AG04450 (cell line): Measurements from ENCODE around the gene BMERB1. TPM values are rescaled to one million over a fixed set of nuclear protein-coding genes. Genes with fewer than 3 reads are reported as not detected.
A peak's percentile ranks its signal among the peaks of the same experiment; 100 is the strongest.
"Not testable (repeated sequence)": the region's sequence is repeated elsewhere in the genome, so short reads cannot be mapped to it uniquely, and the experiment has no call there.

ENCODE experiments used
- CTCF ChIA-PET: fragments of 300-600, 350-600 bp; formaldehyde crosslinking; extraction: SDS; loops from one replicate; lab custom pipeline; 2022; ENCODE audit warnings: antibody characterized with exemption, inconsistent platforms; lab: Charles Lee
- POLR2A ChIA-PET: fragments of 350-600 bp; formaldehyde crosslinking; extraction: SDS; loops from one replicate; lab custom pipeline; 2021; ENCODE audit warnings: antibody characterized with exemption, inconsistent platforms; lab: Yijun Ruan, JAX
- DNase-seq: peaks from one replicate; pipeline ENCODE4 v3.0.0-alpha.2; 2011; ENCODE audit warnings: low read depth, low spot score
- H3K27ac ChIP-seq: one replicate; pipeline ENCODE4 v1.5.1; 2012; ENCODE audit warnings: low read depth, low read length, control low read depth
- H3K27me3 ChIP-seq: one replicate; pipeline ENCODE4 v1.6.0; 2012; ENCODE audit warnings: low read length; ENCODE audit not compliant: control insufficient read depth, insufficient read depth
- H3K4me3 ChIP-seq: 2 replicates; pipeline ENCODE4 v1.5.1; 2011; ENCODE audit warnings: mild to moderate bottlenecking, low read depth, low read length, control low read depth
- H3K9me3 ChIP-seq: 2 replicates; pipeline ENCODE4 v1.5.1; 2012; ENCODE audit warnings: low read length; ENCODE audit not compliant: control insufficient read depth, insufficient read depth
- polyA plus RNA-seq: library from polyadenylated mRNA; depleted of rRNA; stranded (reverse); fragments of >200 nt; gene quantifications from 2 replicates; pipeline ENCODE4 v1.2.3, GENCODE V29; 2011
- TF ChIP-seq, protein P1 (sequence below): IDR thresholded peaks from 2 replicates; pipeline ENCODE4 v1.5.1; 2011; ENCODE audit warnings: low read depth, low read length, control low read depth, inconsistent platforms

BMERB1 gene
- polyA plus RNA-seq, 1 experiment, result 43.9 TPM

DNA sequence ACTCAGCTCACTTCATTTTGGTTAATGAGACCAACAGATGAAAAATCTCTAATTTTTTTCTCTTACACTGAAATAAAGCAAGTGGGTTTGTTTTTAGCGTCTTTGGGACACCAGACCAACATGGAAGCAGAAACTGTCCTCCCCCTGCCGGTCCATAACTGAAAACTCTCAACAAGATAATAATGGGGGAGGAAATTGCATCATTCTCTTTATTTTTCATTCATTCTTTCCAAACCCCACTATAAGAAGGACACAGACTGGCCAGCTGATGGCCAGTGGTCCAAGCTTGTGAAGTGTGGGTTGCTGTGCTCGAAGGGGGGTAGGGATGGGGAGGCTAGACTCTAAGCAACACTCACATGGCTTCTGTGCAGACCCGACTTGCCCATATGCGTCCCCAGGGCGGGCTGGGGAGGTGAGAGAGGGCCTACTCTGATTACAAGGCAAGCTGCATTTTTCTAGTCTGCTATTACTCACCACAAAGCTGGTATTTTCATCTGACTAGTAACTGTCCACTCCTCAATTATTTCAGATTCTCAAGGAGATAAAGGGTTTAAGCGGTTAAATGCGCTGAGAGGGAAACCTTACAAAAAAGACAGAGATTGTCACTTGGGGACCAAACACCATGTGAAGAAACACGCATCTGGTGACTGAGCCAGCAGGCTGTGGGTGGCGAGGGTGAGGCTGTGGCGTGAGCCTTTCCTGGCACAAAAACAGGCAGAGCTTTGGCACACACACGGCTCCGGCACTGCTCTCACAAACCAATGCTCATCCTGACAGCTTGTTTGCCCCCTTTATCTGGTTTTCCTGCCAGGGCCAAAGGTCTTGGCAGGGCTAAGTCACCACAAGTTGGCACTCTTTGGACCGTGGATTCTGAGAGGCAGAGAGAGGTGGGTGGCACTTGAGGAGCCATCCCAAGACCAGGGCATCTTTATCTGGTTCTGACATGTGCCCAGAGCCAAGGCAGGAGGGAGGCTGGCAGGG lies 170.4 kb downstream of the BMERB1 start:
- Histone ChIP-seq H3K4me3 (no peak overlapping the region), H3K9me3 (no peaks in the 10 kb centered on the region), H3K27me3 (no peaks in the 10 kb centered on the region), H3K27ac (no peak overlapping the region)
- ChIA-PET CTCF (interaction anchor here (0.6 kb wide), 1 partner anchor 11 kb away, joined by 4 read pairs; no protein-coding TSS in a partner anchor), POLR2A (no interaction called here)
- no peak for DNase-seq
- TF ChIP-seq, protein P1, sequence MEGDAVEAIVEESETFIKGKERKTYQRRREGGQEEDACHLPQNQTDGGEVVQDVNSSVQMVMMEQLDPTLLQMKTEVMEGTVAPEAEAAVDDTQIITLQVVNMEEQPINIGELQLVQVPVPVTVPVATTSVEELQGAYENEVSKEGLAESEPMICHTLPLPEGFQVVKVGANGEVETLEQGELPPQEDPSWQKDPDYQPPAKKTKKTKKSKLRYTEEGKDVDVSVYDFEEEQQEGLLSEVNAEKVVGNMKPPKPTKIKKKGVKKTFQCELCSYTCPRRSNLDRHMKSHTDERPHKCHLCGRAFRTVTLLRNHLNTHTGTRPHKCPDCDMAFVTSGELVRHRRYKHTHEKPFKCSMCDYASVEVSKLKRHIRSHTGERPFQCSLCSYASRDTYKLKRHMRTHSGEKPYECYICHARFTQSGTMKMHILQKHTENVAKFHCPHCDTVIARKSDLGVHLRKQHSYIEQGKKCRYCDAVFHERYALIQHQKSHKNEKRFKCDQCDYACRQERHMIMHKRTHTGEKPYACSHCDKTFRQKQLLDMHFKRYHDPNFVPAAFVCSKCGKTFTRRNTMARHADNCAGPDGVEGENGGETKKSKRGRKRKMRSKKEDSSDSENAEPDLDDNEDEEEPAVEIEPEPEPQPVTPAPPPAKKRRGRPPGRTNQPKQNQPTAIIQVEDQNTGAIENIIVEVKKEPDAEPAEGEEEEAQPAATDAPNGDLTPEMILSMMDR, result no peak

DNA sequence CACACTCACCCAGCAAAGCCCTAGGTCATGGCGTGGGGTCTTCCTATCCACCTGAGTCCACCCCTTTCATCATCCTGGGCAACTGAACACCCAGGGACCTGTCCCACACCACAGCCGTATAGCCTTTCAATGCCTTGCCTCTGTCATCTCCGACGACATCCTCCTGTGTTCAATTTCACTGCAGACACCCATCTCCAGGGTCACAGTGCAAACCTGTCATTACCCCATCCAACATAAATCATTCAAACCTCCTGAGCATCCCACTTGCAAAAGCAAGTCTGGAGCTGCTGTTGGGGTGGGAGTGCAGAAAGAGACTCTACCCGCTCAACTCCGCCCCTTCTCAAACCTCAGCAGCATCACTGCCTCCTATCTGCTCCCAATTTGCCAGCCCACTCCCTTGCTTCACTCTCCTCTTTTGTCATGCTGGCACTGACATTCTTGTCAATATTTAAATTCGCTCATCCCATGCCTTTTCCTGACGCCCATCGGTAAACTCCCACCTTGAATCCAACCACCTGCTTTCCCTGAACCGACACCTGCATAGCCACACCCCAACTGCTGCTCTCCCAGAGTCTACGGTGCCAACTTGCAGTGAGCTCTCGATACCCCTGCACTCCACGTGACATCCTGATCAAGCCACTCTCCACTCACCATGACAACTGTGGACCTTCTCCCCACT lies 171.6 kb downstream of the BMERB1 start:
- Histone ChIP-seq H3K4me3 (no peak overlapping the region), H3K9me3 (peaks cover under 1% of the 10 kb centered on the region; the same call in 1 of the 2 replicates), H3K27ac (no peak overlapping the region), H3K27me3 (no peaks in the 10 kb centered on the region)
- TF ChIP-seq, protein P1, result no peak
- CTCF ChIA-PET, result no interaction called here
- POLR2A ChIA-PET, result no interaction called here
- no peak for DNase-seq

DNA sequence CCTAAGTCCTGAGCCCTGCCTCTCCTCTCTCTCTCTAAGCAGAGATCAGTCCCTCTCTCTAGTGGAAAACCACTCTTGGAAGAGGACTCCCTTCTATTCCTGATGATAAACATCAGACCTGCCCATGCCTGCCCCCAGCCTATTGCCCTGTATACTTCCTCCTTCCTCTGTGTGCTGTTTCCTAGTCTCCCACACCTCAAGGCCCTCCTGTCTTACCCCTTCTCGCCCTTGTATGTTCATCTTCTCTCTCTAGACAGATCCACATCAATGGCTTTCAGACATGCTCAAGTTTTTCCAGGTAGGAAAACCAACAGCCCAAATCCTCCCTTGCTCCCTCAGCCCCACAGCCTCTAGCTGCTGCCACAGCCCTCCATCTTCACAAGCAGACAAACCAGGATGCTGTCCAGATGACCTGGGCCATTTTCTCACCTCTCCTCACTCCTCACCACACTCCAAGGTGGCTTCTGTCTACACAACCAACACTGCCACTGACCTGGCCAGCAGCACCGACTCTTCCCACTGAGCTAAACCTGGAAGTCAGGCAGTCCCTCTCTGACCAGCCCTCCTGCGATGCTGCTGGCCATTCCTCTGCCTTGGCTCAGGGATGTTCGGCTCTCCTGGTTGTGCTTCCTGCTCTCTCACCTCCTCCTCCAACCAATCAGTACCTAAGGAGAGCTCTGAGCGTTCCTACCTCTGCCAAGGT lies 172.3 kb downstream of the BMERB1 start:
- TF ChIP-seq, protein P1, result no peak
- Histone ChIP-seq H3K9me3 (peaks cover 3% of the 10 kb centered on the region; the same call in 1 of the 2 replicates), H3K4me3 (no peak overlapping the region), H3K27ac (no peak overlapping the region), H3K27me3 (no peaks in the 10 kb centered on the region)
- no peak for DNase-seq
- POLR2A ChIA-PET, result no interaction called here
- CTCF ChIA-PET, result interaction anchor here (0.8 kb wide), 1 partner anchor 29 kb away, joined by 3 read pairs; no protein-coding TSS in a partner anchor

DNA sequence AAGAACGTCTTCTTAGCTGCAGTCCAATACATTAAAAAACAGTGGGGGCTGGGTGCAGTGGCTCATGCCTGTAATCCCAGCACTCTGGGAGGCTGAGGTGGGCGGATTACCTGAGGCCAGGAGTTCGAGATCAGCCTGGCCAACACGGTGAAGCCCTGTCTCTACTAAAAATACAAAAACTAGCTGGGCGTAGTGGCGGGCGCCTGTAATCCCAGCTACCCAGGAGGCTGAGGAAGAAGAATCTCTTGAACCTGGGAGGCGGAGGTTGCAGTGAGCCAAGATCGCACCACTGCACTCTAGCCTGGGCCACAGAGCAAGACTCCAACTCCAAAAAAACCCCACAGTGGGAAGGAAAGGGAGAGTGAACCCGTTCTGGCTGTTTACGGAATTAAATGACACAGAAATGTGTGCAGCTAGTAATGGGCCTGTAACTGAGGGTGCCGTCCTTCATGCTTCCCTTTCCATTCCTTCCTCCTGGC lies 172.9 kb downstream of the BMERB1 start:
- peak overlapping the region; percentile 55 for H3K27ac ChIP-seq
- CTCF ChIA-PET, result interaction anchor here (0.7 to 0.8 kb wide), 3 partner anchors 16 to 75 kb away, joined by 3 to 5 read pairs (median 3); no protein-coding TSS in a partner anchor
- POLR2A ChIA-PET, H3K27me3 ChIP-seq, DNase-seq, H3K9me3 ChIP-seq, H3K4me3 ChIP-seq: not testable (repeated sequence)
